Medulla oblongata (tissue), 1 donor: ENCODE results near the gene UBE2N.
A peak's percentile ranks its signal among the peaks of the same experiment; 100 is the strongest.

Experiments used
- DNase-seq: peaks from one replicate; pipeline ENCODE4 v3.0.0-alpha.2; 2015; ENCODE audit errors: extremely low spot score

The UBE2N gene

GRCh38 chr12:93441617-93442410 is at the start of gene UBE2N:
Gene UBE2N (minus strand): TSS chr12:93441947. CDS start chr12:93441884, 63 bp downstream.
- peak; percentile 97 for DNase-seq

- no peak for DNase-seq
Measured at GRCh38 chr12:93484315-93484981, 42.7 kb upstream of the UBE2N start.

GRCh38 chr12:93483151-93483807 is 41.5 kb upstream of the UBE2N start:
- no peak for DNase-seq

GRCh38 chr12:93482721-93483120 is 41.0 kb upstream of the UBE2N start:
- no peak for DNase-seq

GRCh38 chr12:93476555-93476954 is 34.8 kb upstream of the UBE2N start:
- DNase-seq = no peak

GRCh38 chr12:93469386-93469785 is 27.6 kb upstream of the UBE2N start:
- no peak for DNase-seq

GRCh38 chr12:93468008-93468371 is 26.2 kb upstream of the UBE2N start:
- DNase-seq = no peak

- peak; percentile 90 for DNase-seq
Measured at GRCh38 chr12:93467351-93468007, 25.7 kb upstream of the UBE2N start, which contains the start of gene MRPL42. Gene MRPL42 (plus strand): TSS chr12:93467514. CDS start chr12:93469286, 1,772 bp downstream.

- DNase-seq = no peak
Measured at GRCh38 chr12:93466625-93467350, 25.0 kb upstream of the UBE2N start.

GRCh38 chr12:93465841-93466240 is 24.1 kb upstream of the UBE2N start:
- no peak for DNase-seq

- DNase-seq = no peak
Measured at GRCh38 chr12:93461503-93461902, 19.8 kb upstream of the UBE2N start.

- DNase-seq = no peak
Measured at GRCh38 chr12:93460902-93461301, 19.2 kb upstream of the UBE2N start.

- no peak for DNase-seq
Measured at GRCh38 chr12:93460003-93460402, 18.3 kb upstream of the UBE2N start.

- DNase-seq = no peak
Measured at GRCh38 chr12:93459097-93459496, 17.4 kb upstream of the UBE2N start.

- no peak for DNase-seq
Measured at GRCh38 chr12:93456077-93456476, 14.3 kb upstream of the UBE2N start.

- no peak for DNase-seq
Measured at GRCh38 chr12:93453633-93454032, 11.9 kb upstream of the UBE2N start.

- DNase-seq = no peak
Measured at GRCh38 chr12:93451423-93452158, 9.8 kb upstream of the UBE2N start.

- no peak for DNase-seq
Measured at GRCh38 chr12:93449277-93449676, 7.5 kb upstream of the UBE2N start.

- no peak for DNase-seq
Measured at GRCh38 chr12:93448796-93449195, 7.0 kb upstream of the UBE2N start.

GRCh38 chr12:93447555-93448290 is 6.0 kb upstream of the UBE2N start:
- DNase-seq = no peak
